H9 (cell line): ENCODE data around the gene ODC1. TPM values are rescaled to one million over a fixed set of nuclear protein-coding genes. Genes with fewer than 3 reads are reported as not detected.

ENCODE experiments used
- DNase-seq: peaks from one replicate; pipeline ENCODE4 v3.0.0-alpha.2; 2017
- H2AFZ ChIP-seq: one replicate; pipeline ENCODE4 v1.6.1; 2013; ENCODE audit warnings: mild to moderate bottlenecking, low read length, control low read depth, moderate library complexity
- H2AK5ac ChIP-seq: 2 replicates; pipeline ENCODE4 v1.6.1; 2013; ENCODE audit warnings: low read length, control low read depth, mixed read lengths; ENCODE audit not compliant: insufficient read length
- H2BK120ac ChIP-seq: one replicate; pipeline ENCODE4 v1.6.1; 2013; ENCODE audit warnings: low read depth, mild to moderate bottlenecking, low read length, control low read depth, inconsistent platforms; ENCODE audit not compliant: poor library complexity, severe bottlenecking
- H2BK12ac ChIP-seq: 2 replicates; pipeline ENCODE4 v1.6.1; 2013; ENCODE audit warnings: low read length, control low read depth, mixed read lengths, low read depth; ENCODE audit not compliant: insufficient read length
- H2BK15ac ChIP-seq: 2 replicates; pipeline ENCODE4 v1.6.1; 2013; ENCODE audit warnings: low read depth, low read length, control low read depth
- H2BK20ac ChIP-seq: one replicate; pipeline ENCODE4 v1.6.1; 2013; ENCODE audit warnings: low read depth, mild to moderate bottlenecking, low read length, control low read depth, inconsistent platforms; ENCODE audit not compliant: poor library complexity, severe bottlenecking
- H2BK5ac ChIP-seq: 2 replicates; pipeline ENCODE4 v1.6.1; 2013; ENCODE audit warnings: low read length, control low read depth, mixed read lengths; ENCODE audit not compliant: insufficient read length
- H3K14ac ChIP-seq: 2 replicates; pipeline ENCODE4 v1.6.1; 2013; ENCODE audit warnings: low read length, control low read depth; ENCODE audit not compliant: insufficient read depth
- H3K18ac ChIP-seq: 2 replicates; pipeline ENCODE4 v1.6.1; 2013; ENCODE audit warnings: low read depth, mild to moderate bottlenecking, mixed read lengths, low read length, control low read depth; ENCODE audit not compliant: insufficient read length
- H3K23ac ChIP-seq: 2 replicates; pipeline ENCODE4 v1.6.1; 2013; ENCODE audit warnings: low read length, control low read depth, mixed read lengths, low read depth; ENCODE audit not compliant: insufficient read length
- H3K23me2 ChIP-seq: 2 replicates; pipeline ENCODE4 v1.6.1; 2013; ENCODE audit warnings: low read depth, mild to moderate bottlenecking, mixed read lengths, low read length, control low read depth; ENCODE audit not compliant: insufficient read length, poor library complexity, severe bottlenecking
- H3K27ac ChIP-seq: 2 replicates; pipeline ENCODE4 v1.5.1; 2013; ENCODE audit warnings: low read length, control low read depth, mixed read lengths, low read depth; ENCODE audit not compliant: insufficient read length
- H3K27me3 ChIP-seq: 2 replicates; pipeline ENCODE4 v1.6.1; 2013; ENCODE audit warnings: low read length, control low read depth, inconsistent platforms; ENCODE audit not compliant: insufficient read depth
- H3K4ac ChIP-seq: 2 replicates; pipeline ENCODE4 v1.6.1; 2013; ENCODE audit warnings: low read depth, mild to moderate bottlenecking, control low read depth, inconsistent platforms, low read length, moderate library complexity
- H3K4me1 ChIP-seq: 2 replicates; pipeline ENCODE4 v1.6.1; 2013; ENCODE audit warnings: low read length, control low read depth, inconsistent platforms; ENCODE audit not compliant: insufficient read depth
- H3K4me2 ChIP-seq: 2 replicates; pipeline ENCODE4 v1.6.1; 2013; ENCODE audit warnings: low read length, control low read depth, mixed read lengths; ENCODE audit not compliant: insufficient read length, insufficient read depth
- H3K56ac ChIP-seq: 2 replicates; pipeline ENCODE4 v1.6.1; 2013; ENCODE audit warnings: low read depth, mild to moderate bottlenecking, mixed read lengths, low read length, control low read depth; ENCODE audit not compliant: insufficient read length
- H3K79me1 ChIP-seq: 2 replicates; pipeline ENCODE4 v1.6.1; 2013; ENCODE audit warnings: low read depth, mild to moderate bottlenecking, moderate library complexity, low read length, control low read depth, inconsistent platforms; ENCODE audit not compliant: insufficient read depth, poor library complexity, severe bottlenecking
- H3K79me2 ChIP-seq: 2 replicates; pipeline ENCODE4 v1.6.1; 2013; ENCODE audit warnings: low read length, control low read depth, inconsistent platforms; ENCODE audit not compliant: insufficient read depth
- H3K9ac ChIP-seq: 2 replicates; pipeline ENCODE4 v1.6.1; 2013; ENCODE audit warnings: low read length, control low read depth, mixed read lengths; ENCODE audit not compliant: insufficient read length; ENCODE audit errors: extremely low read depth
- H3K9me3 ChIP-seq: one replicate; pipeline ENCODE4 v1.6.1; 2013; ENCODE audit warnings: low read depth, low read length, inconsistent platforms; ENCODE audit not compliant: control insufficient read depth
- H3T11ph ChIP-seq: one replicate; pipeline ENCODE4 v1.6.1; 2013; ENCODE audit warnings: mild to moderate bottlenecking, low read length, control low read depth, inconsistent platforms
- H4K20me1 ChIP-seq: one replicate; pipeline ENCODE4 v1.6.1; 2013; ENCODE audit not compliant: control insufficient read depth, insufficient read length, insufficient read depth
- H4K5ac ChIP-seq: 2 replicates; pipeline ENCODE4 v1.6.1; 2013; ENCODE audit warnings: low read depth, mild to moderate bottlenecking, mixed read lengths, low read length, control low read depth; ENCODE audit not compliant: insufficient read length
- H4K8ac ChIP-seq: replicated peaks from 2 replicates; pipeline ENCODE4 v1.6.1; 2013; ENCODE audit warnings: low read length, control low read depth, mixed read lengths, low read depth; ENCODE audit not compliant: insufficient read length
- H4K91ac ChIP-seq: 2 replicates; pipeline ENCODE4 v1.6.1; 2013; ENCODE audit warnings: low read depth, mild to moderate bottlenecking, moderate library complexity, mixed read lengths, low read length, control low read depth; ENCODE audit not compliant: insufficient read length
- H3K27ac Mint-ChIP-seq, 3 experiments: 2 replicates in 2 of 3; 3 replicates in 1 of 3; pipeline ENCODE4 v1.8.0; 2020 to 2021; ENCODE audit warnings: mixed read lengths in 3 of 3, mild to moderate bottlenecking in 1 of 3, moderate library complexity in 1 of 3
- H3K27me3 Mint-ChIP-seq: 2 replicates; pipeline ENCODE4 v1.8.0; 2021; ENCODE audit warnings: low read depth, mild to moderate bottlenecking, moderate library complexity, mixed read lengths
- H3K36me3 Mint-ChIP-seq, 3 experiments: 2 replicates in 2 of 3; 3 replicates in 1 of 3; pipeline ENCODE4 v1.8.0; 2020 to 2021; ENCODE audit warnings: low read depth in 3 of 3, mixed read lengths in 3 of 3; ENCODE audit not compliant: insufficient read depth in 1 of 3
- H3K4me1 Mint-ChIP-seq, 2 experiments: 2 replicates each; pipeline ENCODE4 v1.8.0; 2020; ENCODE audit warnings: mixed read lengths in 2 of 2
- H3K4me3 Mint-ChIP-seq, 2 experiments: 2 replicates in 1 of 2; 3 replicates in 1 of 2; pipeline ENCODE4 v1.8.0; 2020 to 2021; ENCODE audit warnings: mild to moderate bottlenecking in 2 of 2, mixed read lengths in 2 of 2, moderate library complexity in 1 of 2
- H3K9me3 Mint-ChIP-seq, 2 experiments: 2 replicates in 1 of 2; 3 replicates in 1 of 2; pipeline ENCODE4 v1.8.0; 2020; ENCODE audit warnings: mild to moderate bottlenecking in 2 of 2, mixed read lengths in 2 of 2, moderate library complexity in 1 of 2
- WGBS: extraction: QIAGEN DNeasy Blood & Tissue Kit; methylation state at CpG from one replicate; pipeline ENCODE4 v1.1.7; 2013; ENCODE audit warnings: missing lambda C conversion rate, low lambda C conversion rate, mixed read lengths; ENCODE audit not compliant: insufficient read length; ENCODE audit errors: extremely low coverage; 5-methylcytosine and 5-hydroxymethylcytosine counted together
- total RNA-seq: library from RNA; stranded (reverse); gene quantifications from 2 replicates; pipeline ENCODE4 v1.2.1, GENCODE V29; 2021
- TF ChIP-seq, protein P1 (sequence below): fragments of 200-600 bp; sonication (generic); conservative IDR thresholded peaks from 3 replicates; pipeline ENCODE4 v1.8.0; 2021; ENCODE audit warnings: antibody characterized with exemption, mild to moderate bottlenecking

The ODC1 gene
- total RNA-seq, 1 experiment from 2014 or later, result 48.3 TPM

DNA sequence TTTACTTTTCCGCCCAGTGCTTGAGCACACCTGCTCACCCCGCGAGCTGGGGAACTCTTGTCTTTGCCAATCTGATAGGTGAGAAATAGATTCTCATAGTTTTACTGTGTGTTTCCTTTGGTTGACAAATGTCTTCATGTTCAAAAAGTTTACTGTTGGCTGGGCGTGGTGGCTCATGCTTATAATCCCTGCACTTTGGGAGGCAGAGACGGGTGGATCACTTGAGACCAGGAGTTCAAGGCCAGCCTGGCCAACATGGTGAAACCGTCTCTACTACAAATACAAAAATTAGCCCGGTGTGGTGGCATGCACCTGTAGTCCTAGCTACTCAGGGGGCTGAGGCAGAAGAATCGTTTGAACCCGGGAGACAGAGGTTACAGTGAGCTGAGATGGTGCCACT is 10.3 kb downstream of the ODC1 start:
- Histone ChIP-seq H3K4me2 (no peak overlapping the region), H3K4me1 (no peaks in the 10 kb centered on the region), H3K18ac (no peak overlapping the region), H3K14ac (no peak overlapping the region), H2BK12ac (no peak overlapping the region), H3K23me2 (no peaks in the 10 kb centered on the region), H3K79me1 (no peaks in the 10 kb centered on the region), H3K9me3 (no peaks in the 10 kb centered on the region), H3K27ac (no peak overlapping the region), H3K9ac (no peak overlapping the region), H2BK20ac (no peak overlapping the region), H3K27me3 (no peaks in the 10 kb centered on the region), H2AK5ac (no peak overlapping the region), H3T11ph (no peak overlapping the region), H3K79me2 (no peaks in the 10 kb centered on the region), H2BK15ac (no peak overlapping the region), H4K5ac (no peak overlapping the region), H4K8ac (no peak overlapping the region), H4K91ac (no peak overlapping the region), H2BK5ac (no peak overlapping the region), H2BK120ac (no peak overlapping the region), H3K23ac (no peak overlapping the region), H3K56ac (no peak overlapping the region), H2AFZ (no peak overlapping the region), H4K20me1 (no peaks in the 10 kb centered on the region), H3K4ac (no peak overlapping the region)
- TF ChIP-seq, protein P1, sequence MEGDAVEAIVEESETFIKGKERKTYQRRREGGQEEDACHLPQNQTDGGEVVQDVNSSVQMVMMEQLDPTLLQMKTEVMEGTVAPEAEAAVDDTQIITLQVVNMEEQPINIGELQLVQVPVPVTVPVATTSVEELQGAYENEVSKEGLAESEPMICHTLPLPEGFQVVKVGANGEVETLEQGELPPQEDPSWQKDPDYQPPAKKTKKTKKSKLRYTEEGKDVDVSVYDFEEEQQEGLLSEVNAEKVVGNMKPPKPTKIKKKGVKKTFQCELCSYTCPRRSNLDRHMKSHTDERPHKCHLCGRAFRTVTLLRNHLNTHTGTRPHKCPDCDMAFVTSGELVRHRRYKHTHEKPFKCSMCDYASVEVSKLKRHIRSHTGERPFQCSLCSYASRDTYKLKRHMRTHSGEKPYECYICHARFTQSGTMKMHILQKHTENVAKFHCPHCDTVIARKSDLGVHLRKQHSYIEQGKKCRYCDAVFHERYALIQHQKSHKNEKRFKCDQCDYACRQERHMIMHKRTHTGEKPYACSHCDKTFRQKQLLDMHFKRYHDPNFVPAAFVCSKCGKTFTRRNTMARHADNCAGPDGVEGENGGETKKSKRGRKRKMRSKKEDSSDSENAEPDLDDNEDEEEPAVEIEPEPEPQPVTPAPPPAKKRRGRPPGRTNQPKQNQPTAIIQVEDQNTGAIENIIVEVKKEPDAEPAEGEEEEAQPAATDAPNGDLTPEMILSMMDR, result no peak
- Mint-ChIP-seq H3K4me1 (peaks cover 6% of the 10 kb centered on the region in 2 experiments; a peak in 3 of 4 replicates), H3K27me3 (peaks cover 3% of the 10 kb centered on the region; the same call in 1 of the 2 replicates), H3K36me3 (peaks cover 17 to 34% (median 29%) of the 10 kb centered on the region in 3 experiments; a peak in 6 of 7 replicates), H3K9me3 (peaks cover 0 to 4% of the 10 kb centered on the region in 2 experiments; a peak in 1 of 5 replicates), H3K27ac (no peak overlapping the region), H3K4me3 (no peak overlapping the region)
- DNase-seq, result no peak
- WGBS, result no CpG with 5 or more reads among the region's 9 CpGs
